ENCODE measurements around the gene GNG12. TPM values are rescaled to one million over a fixed set of nuclear protein-coding genes. Genes with fewer than 3 reads are reported as not detected.

Gene GNG12
- total RNA-seq, 6 experiments from 2014 or later = 172 to 229 (median 198) TPM

GRCh38 chr1:67653304-67653703 lies 180.0 kb downstream of the GNG12 start:
- DNase-seq = no peak
- TF ChIP-seq, protein P1, sequence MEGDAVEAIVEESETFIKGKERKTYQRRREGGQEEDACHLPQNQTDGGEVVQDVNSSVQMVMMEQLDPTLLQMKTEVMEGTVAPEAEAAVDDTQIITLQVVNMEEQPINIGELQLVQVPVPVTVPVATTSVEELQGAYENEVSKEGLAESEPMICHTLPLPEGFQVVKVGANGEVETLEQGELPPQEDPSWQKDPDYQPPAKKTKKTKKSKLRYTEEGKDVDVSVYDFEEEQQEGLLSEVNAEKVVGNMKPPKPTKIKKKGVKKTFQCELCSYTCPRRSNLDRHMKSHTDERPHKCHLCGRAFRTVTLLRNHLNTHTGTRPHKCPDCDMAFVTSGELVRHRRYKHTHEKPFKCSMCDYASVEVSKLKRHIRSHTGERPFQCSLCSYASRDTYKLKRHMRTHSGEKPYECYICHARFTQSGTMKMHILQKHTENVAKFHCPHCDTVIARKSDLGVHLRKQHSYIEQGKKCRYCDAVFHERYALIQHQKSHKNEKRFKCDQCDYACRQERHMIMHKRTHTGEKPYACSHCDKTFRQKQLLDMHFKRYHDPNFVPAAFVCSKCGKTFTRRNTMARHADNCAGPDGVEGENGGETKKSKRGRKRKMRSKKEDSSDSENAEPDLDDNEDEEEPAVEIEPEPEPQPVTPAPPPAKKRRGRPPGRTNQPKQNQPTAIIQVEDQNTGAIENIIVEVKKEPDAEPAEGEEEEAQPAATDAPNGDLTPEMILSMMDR (IDR thresholded peaks at IDR 0.05) = no peak
- Mint-ChIP-seq H3K27me3 (ENCODE audit: insufficient read depth) (no peaks in the 10 kb centered on the region; the same call in 1 of the 2 replicates), H3K4me3 (no peak overlapping the region), H3K36me3 (ENCODE audit: low read depth) (no peaks in the 10 kb centered on the region), H3K27ac (no peak overlapping the region; the same call in 1 of the 2 replicates), H3K4me1 (ENCODE audit: low read depth) (peaks cover 11% of the 10 kb centered on the region), H3K9me3 (no peaks in the 10 kb centered on the region)

GRCh38 chr1:67652800-67653199 lies 180.5 kb downstream of the GNG12 start:
- Mint-ChIP-seq H3K4me3 (no peak overlapping the region), H3K27ac (no peak overlapping the region), H3K9me3 (no peaks in the 10 kb centered on the region), H3K27me3 (ENCODE audit: insufficient read depth) (no peaks in the 10 kb centered on the region; the same call in 1 of the 2 replicates), H3K4me1 (ENCODE audit: low read depth) (peaks cover 11% of the 10 kb centered on the region), H3K36me3 (ENCODE audit: low read depth) (no peaks in the 10 kb centered on the region)
- TF ChIP-seq, protein P1 (IDR thresholded peaks at IDR 0.05) = no peak
- DNase-seq = peak; percentile 69

Other genes starting within 250 kb of the GNG12 start
- gene GADD45A, start 148.3 kb downstream of the GNG12 start, total RNA-seq (2021; fragmentation: NEBNext Ultra II Directional; extraction: Animal tissue kit (Norgen Biotek cat#: 25700)) = 10 to 100 TPM; 80.3 to 93.2 (median 83.8) TPM
- 1 to 10 TPM in 5 of 6 experiments, under 1 TPM in 1; 0.81 to 2.7 (median 1.1) TPM for gene DIRAS3, start 217.2 kb upstream of the GNG12 start, total RNA-seq (2021; fragmentation: NEBNext Ultra II Directional; extraction: Animal tissue kit (Norgen Biotek cat#: 25700))